ENCODE results near the gene FOS.
A peak's percentile ranks its signal among the peaks of the same experiment; 100 is the strongest.
"Not testable (repeated sequence)": the region's sequence is repeated elsewhere in the genome, so short reads cannot be mapped to it uniquely, and the experiment has no call there.

Gene FOS

GRCh38 chr14:75293920-75294648, 15.5 kb downstream of the FOS start:
- H3K9ac ChIP-seq (ENCODE audit: low read length), result peak overlapping the region; percentile 50
- no peaks in the 10 kb centered on the region for H3K36me3 ChIP-seq (ENCODE audit: control insufficient read depth, insufficient read depth, low read length)
- H3K27ac ChIP-seq (ENCODE audit: low read depth, low read length), result peak overlapping the region; percentile 96
- no peaks in the 10 kb centered on the region for H3K27me3 ChIP-seq (ENCODE audit: control insufficient read depth, insufficient read depth, low read length)
- H3K4me3 ChIP-seq (ENCODE audit: low read length), result peak overlapping the region; percentile 73
- H3K4me1 ChIP-seq (ENCODE audit: control insufficient read depth, insufficient read depth, low read length), result peaks cover 5% of the 10 kb centered on the region

DNA sequence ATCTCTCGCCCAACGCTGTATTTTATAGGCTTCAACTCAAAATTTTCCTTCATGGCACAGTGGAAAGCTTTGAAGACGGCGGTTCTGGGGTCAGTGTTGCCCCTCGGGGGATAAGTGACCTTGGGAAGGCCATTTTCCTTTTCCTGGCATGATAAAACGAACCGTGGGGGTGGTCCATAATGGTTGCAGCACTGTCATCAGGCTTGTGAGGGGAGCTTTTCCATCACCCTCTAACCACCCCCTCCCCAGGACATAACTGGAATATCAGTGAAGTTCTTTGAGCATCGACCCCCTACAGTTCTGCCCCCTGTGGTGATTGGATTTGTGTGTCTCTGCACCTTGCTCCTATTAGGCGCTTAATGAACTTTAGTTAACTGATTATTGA, 16.0 kb downstream of the FOS start:
- peak overlapping the region; percentile 60 for H3K4me3 ChIP-seq (ENCODE audit: low read length)
- no peaks in the 10 kb centered on the region for H3K36me3 ChIP-seq (ENCODE audit: control insufficient read depth, insufficient read depth, low read length)
- H3K27ac ChIP-seq (ENCODE audit: low read depth, low read length), result peak overlapping the region; percentile 92
- H3K9ac ChIP-seq (ENCODE audit: low read length), result peak overlapping the region; percentile 50
- peaks cover 5% of the 10 kb centered on the region for H3K4me1 ChIP-seq (ENCODE audit: control insufficient read depth, insufficient read depth, low read length)
- H3K27me3 ChIP-seq (ENCODE audit: control insufficient read depth, insufficient read depth, low read length), result no peaks in the 10 kb centered on the region

GRCh38 chr14:75295061-75295461, 16.4 kb downstream of the FOS start:
- Histone ChIP-seq H3K36me3 (ENCODE audit: control insufficient read depth, insufficient read depth, low read length) (no peaks in the 10 kb centered on the region), H3K9ac (ENCODE audit: low read length) (no peak overlapping the region), H3K4me1 (ENCODE audit: control insufficient read depth, insufficient read depth, low read length) (peaks cover 5% of the 10 kb centered on the region), H3K4me3 (ENCODE audit: low read length) (peak overlapping the region; percentile 60), H3K27ac (ENCODE audit: low read depth, low read length) (peak overlapping the region; percentile 92), H3K27me3 (ENCODE audit: control insufficient read depth, insufficient read depth, low read length) (no peaks in the 10 kb centered on the region)

DNA sequence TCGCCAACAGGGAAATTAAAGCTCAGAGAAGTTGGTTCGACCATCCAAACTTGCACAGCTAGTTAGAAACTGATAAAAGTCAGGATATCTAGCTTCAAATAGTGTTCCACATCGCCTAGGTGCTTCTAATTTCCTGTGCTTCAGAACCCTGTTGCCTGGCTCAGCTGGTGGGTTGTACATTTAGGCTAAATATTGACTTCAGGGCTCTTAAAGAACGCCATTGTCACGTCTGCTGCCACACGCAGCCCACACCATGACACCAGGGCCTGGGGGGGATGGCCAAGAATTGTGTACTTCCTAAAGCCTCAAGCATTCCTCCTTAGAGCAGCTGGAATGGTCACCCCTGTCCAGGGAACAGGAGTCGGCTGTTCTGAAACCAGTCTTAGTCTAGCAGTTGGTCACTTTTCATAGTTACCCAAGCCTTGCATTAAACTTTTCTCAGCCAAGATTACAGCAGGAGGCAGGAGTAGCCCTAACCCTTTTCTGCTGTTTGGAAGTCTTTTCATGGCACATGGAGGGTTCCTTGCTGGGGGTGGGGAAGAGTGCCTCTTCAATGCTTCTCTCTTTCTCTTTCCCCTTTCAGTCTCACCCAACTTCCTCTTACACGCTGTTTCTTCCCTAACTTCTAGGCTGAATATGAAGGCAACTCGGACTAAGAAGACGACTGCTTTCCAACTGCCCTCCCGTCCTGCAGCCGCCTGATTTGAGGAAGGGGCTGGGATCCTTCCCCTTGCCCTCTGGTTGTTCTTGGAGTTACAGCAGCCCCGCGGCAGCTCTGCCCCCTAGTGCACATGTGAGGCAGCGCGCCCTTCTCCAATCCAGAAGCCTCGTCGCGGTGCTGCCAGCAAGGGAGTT, 17.1 kb downstream of the FOS start:
- H3K27ac ChIP-seq (ENCODE audit: low read depth, low read length), result peak overlapping the region; percentile 92
- H3K27me3 ChIP-seq (ENCODE audit: control insufficient read depth, insufficient read depth, low read length), result no peaks in the 10 kb centered on the region
- peak overlapping the region; percentile 29 for H3K9ac ChIP-seq (ENCODE audit: low read length)
- H3K36me3 ChIP-seq (ENCODE audit: control insufficient read depth, insufficient read depth, low read length), result no peaks in the 10 kb centered on the region
- peak overlapping the region; percentile 60 for H3K4me3 ChIP-seq (ENCODE audit: low read length)
- H3K4me1 ChIP-seq (ENCODE audit: control insufficient read depth, insufficient read depth, low read length), result peaks cover 5% of the 10 kb centered on the region

DNA sequence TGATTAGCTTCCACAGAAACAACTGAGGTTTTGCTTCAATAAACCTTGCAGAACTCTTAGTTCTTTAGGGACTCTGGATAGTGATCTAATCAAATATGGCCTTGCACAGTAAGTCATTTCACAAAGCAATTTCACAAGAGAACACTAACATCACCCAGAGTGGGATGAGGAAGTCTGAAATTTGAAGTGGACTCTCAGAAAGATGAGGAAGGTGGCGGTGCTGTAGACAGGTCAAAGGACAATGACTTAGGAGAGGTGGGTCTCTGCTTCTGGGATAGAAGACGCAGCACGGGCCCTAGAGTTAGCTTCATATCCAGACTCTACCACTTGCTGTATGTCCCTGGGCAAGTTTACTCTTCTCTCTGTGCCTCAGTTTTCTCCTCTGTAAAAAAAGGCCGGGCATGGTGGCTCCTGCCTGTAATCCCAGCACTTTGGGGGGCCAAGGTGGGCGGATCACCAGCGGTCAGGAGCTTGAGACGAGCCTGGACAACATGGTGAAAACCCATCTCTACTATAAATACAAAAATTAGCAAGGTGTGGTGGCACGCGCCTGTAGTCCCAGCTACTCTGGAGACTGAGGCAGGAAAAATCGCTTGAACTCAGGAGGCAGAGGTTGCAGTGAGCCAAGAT, 18.9 kb downstream of the FOS start:
- H3K27ac ChIP-seq (ENCODE audit: low read depth, low read length), result no peak overlapping the region
- peaks cover 5% of the 10 kb centered on the region for H3K4me1 ChIP-seq (ENCODE audit: control insufficient read depth, insufficient read depth, low read length)
- no peak overlapping the region for H3K9ac ChIP-seq (ENCODE audit: low read length)
- H3K27me3 ChIP-seq (ENCODE audit: control insufficient read depth, insufficient read depth, low read length), result no peaks in the 10 kb centered on the region
- H3K4me3 ChIP-seq (ENCODE audit: low read length), result no peak overlapping the region
- H3K36me3 ChIP-seq (ENCODE audit: control insufficient read depth, insufficient read depth, low read length), result no peaks in the 10 kb centered on the region

DNA sequence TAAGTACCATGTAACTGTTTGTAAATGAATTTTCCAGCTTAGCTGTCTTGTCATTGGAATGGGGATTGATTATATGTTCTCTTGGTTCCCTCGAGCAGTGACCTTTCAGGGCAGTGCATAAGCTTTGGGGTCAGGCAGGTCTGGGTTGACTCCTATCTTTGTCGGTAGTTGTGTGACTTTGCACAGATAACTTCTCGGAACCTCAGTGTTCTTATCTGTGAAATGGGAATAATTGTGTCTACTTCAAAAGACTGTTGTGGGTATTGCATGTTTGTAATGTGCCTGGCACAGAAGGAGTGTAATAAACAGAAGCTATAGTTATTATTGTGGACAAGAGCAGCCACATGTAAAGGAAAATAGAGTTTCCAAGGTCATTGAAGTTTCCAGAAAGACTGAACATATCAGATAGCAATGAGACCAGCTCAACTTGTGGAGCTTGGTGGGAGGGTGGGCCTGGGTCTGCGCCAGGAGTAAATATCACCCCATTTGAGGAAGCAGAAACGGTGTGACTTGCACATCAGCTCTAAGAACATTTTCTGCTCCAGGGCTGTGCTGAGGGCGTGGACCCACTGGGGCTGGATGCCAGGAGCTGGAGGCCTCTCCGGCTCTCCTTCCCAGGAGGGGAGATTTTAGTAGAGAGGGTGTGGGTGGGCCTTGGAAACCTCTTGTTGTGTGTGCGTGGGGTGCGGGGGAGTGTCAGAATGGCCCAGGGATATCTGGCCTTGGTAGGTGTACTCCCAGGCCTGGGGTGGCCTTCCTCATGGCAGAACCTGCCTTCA, 19.7 kb downstream of the FOS start:
- Histone ChIP-seq H3K27ac (ENCODE audit: low read depth, low read length) (no peak overlapping the region), H3K4me1 (ENCODE audit: control insufficient read depth, insufficient read depth, low read length) (peaks cover 5% of the 10 kb centered on the region), H3K36me3 (ENCODE audit: control insufficient read depth, insufficient read depth, low read length) (no peaks in the 10 kb centered on the region), H3K9ac (ENCODE audit: low read length) (no peak overlapping the region), H3K27me3 (ENCODE audit: control insufficient read depth, insufficient read depth, low read length) (no peaks in the 10 kb centered on the region), H3K4me3 (ENCODE audit: low read length) (no peak overlapping the region)

DNA sequence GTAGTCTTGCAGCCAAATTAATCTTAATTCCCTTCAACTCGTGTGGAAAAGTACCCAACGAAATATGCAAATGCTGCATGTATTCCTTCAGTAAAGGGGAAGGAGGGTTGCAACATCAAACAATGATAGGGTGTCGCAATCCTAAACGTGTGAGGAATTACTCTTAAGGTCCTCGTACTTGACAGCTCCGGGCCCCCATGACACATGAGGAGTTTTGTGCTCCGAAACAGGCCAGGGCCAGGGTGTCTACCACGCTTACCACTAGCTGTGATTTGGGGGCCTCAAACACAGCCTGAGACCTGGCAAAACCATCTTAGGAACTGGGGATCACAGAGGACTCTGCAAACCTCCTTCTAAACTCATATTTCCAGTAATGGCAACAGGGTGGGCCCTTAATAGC, 20.4 kb downstream of the FOS start:
- H3K36me3 ChIP-seq (ENCODE audit: control insufficient read depth, insufficient read depth, low read length), result no peaks in the 10 kb centered on the region
- H3K9ac ChIP-seq (ENCODE audit: low read length), result no peak overlapping the region
- peaks cover 5% of the 10 kb centered on the region for H3K4me1 ChIP-seq (ENCODE audit: control insufficient read depth, insufficient read depth, low read length)
- no peak overlapping the region for H3K4me3 ChIP-seq (ENCODE audit: low read length)
- H3K27me3 ChIP-seq (ENCODE audit: control insufficient read depth, insufficient read depth, low read length), result no peaks in the 10 kb centered on the region
- peak overlapping the region; percentile 11 for H3K27ac ChIP-seq (ENCODE audit: low read depth, low read length)

DNA sequence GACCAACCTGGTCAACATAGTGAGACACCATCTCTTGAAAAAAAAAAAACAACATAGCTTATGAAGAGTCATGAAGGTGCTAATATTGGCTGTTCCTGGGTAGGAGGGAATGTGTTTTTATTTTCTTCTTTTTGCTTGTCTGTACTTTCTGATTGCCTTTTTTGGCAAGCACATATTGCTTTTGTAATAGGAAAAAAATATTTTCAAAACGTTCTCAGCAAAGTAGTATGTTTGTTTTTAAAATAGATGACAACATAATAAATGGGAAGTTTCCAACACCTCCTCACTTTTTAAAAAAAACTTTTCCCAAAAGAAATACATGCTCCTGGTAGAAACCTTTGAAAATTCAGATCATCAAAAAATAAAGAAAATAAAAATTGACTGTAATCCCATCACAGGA, 20.9 kb downstream of the FOS start:
- no peaks in the 10 kb centered on the region for H3K27me3 ChIP-seq (ENCODE audit: control insufficient read depth, insufficient read depth, low read length)
- no peak overlapping the region for H3K4me3 ChIP-seq (ENCODE audit: low read length)
- peaks cover 5% of the 10 kb centered on the region for H3K4me1 ChIP-seq (ENCODE audit: control insufficient read depth, insufficient read depth, low read length)
- H3K9ac ChIP-seq (ENCODE audit: low read length), result no peak overlapping the region
- H3K27ac ChIP-seq (ENCODE audit: low read depth, low read length), result no peak overlapping the region
- no peaks in the 10 kb centered on the region for H3K36me3 ChIP-seq (ENCODE audit: control insufficient read depth, insufficient read depth, low read length)

GRCh38 chr14:75301666-75302325, 23.2 kb downstream of the FOS start:
- Histone ChIP-seq H3K4me1 (ENCODE audit: control insufficient read depth, insufficient read depth, low read length) (no peaks in the 10 kb centered on the region), H3K9ac (ENCODE audit: low read length) (no peak overlapping the region), H3K27ac (ENCODE audit: low read depth, low read length) (no peak overlapping the region), H3K27me3 (ENCODE audit: control insufficient read depth, insufficient read depth, low read length) (no peaks in the 10 kb centered on the region), H3K4me3 (ENCODE audit: low read length) (no peak overlapping the region), H3K36me3 (ENCODE audit: control insufficient read depth, insufficient read depth, low read length) (no peaks in the 10 kb centered on the region)

GRCh38 chr14:75303381-75303789, 24.8 kb downstream of the FOS start:
- H3K4me3 ChIP-seq (ENCODE audit: low read length), result no peak overlapping the region
- no peak overlapping the region for H3K27ac ChIP-seq (ENCODE audit: low read depth, low read length)
- no peak overlapping the region for H3K9ac ChIP-seq (ENCODE audit: low read length)
- H3K27me3 ChIP-seq (ENCODE audit: control insufficient read depth, insufficient read depth, low read length), result no peaks in the 10 kb centered on the region
- no peaks in the 10 kb centered on the region for H3K4me1 ChIP-seq (ENCODE audit: control insufficient read depth, insufficient read depth, low read length)
- no peaks in the 10 kb centered on the region for H3K36me3 ChIP-seq (ENCODE audit: control insufficient read depth, insufficient read depth, low read length)

DNA sequence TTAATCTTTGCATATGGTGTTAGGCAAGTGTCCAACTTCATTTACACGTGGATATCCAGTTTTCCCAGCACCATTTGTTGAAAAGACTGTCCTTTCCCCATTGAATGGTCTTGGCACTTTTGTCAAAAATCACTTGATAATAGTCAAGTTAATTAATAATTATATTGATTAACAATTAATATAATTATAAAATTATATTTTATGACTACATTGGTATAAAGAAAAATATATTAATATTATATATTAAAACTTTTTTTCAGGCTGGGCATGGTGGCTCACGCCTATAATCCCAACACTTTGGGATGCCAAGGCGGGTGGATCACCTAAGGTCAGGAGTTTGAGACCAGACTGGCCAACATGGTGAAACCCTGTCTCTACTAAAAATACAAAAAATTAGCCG, 27.8 kb downstream of the FOS start:
- not testable (repeated sequence) for H3K27me3 ChIP-seq (ENCODE audit: control insufficient read depth, insufficient read depth, low read length); H3K36me3 ChIP-seq (ENCODE audit: control insufficient read depth, insufficient read depth, low read length); H3K4me3 ChIP-seq (ENCODE audit: low read length); H3K27ac ChIP-seq (ENCODE audit: low read depth, low read length); H3K9ac ChIP-seq (ENCODE audit: low read length)
- H3K4me1 ChIP-seq (ENCODE audit: control insufficient read depth, insufficient read depth, low read length), result peaks cover 11% of the 10 kb centered on the region
